ENCODE data around the gene SOX13. TPM values are rescaled to one million over a fixed set of nuclear protein-coding genes. Genes with fewer than 3 reads are reported as not detected.
A peak's percentile ranks its signal among the peaks of the same experiment; 100 is the strongest.

SOX13 gene
- total RNA-seq, 1 experiment from 2014 or later: 4.4 TPM

DNA sequence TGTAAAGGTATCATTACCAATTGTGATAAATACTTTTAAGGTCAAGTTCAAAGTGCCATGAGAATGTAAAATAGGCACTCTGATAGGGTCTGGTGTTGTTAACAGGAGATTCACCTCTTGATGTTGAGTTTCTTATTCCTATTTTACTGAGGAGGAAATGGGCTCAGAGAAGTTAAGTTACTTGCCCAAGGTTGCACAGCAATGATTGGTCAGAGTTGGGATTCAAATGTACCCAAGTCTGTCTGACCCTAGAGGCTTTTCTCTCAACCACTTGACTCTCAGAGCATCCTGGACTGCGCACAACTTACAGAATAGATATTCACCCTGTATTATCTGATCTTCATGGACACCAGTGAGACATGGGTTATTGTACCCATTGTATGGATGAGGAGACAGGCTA, 33.9 kb downstream of the SOX13 start:
- DNase-seq (ENCODE audit: low read depth): no peak

- DNase-seq (ENCODE audit: low read depth): no peak
These were observed 35.0 kb downstream of the SOX13 start for GRCh38 chr1:204107892-204108291.

GRCh38 chr1:204108312-204109141, 35.6 kb downstream of the SOX13 start:
- DNase-seq (ENCODE audit: low read depth): no peak

- DNase-seq (ENCODE audit: low read depth): no peak
These were observed 38.1 kb downstream of the SOX13 start for GRCh38 chr1:204110894-204111633.

- DNase-seq (ENCODE audit: low read depth): no peak
These were observed 40.2 kb downstream of the SOX13 start for GRCh38 chr1:204112876-204113730.

GRCh38 chr1:204113896-204114295, 41.0 kb downstream of the SOX13 start:
- no peak for DNase-seq (ENCODE audit: low read depth)

DNA sequence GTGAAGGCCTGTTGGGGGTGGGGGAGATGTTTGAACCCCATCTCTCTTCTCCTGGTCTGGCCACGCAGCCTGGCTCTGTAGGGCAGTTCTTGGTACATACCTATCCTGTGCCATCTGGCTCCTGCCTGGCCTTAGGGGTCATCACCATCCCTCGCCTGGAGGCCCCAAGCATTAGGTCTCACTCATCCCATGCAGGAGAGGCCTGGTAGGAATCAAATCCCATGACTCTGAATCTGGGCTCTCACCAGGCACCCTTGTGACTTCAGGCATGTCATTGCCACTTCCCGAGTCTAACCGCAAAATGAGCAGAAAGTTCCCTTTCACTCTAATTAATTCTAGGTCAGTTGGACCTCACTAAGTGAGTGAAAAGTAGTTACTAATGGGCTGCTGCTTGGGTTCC, 41.7 kb downstream of the SOX13 start:
- peak; percentile 65 for DNase-seq (ENCODE audit: low read depth)

DNA sequence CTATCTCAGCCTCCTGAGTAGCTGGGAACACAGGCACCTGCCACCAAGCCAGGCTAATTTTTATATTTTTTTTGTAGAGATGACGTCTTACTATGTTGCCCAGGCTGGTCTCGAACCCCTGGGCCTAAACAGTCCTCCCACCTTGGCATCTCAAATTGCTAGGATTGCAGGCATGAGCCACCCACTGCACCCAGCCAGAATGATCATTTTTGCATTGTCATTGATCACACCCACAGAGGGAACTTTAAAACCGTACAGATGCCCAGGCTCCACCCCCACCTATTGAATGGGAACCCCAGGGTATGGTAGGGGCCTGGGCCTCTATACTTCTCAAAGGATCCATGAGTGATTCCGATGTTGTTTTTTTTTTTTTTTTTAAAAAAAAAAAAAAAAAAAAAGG, 42.2 kb downstream of the SOX13 start:
- DNase-seq (ENCODE audit: low read depth): no peak

DNA sequence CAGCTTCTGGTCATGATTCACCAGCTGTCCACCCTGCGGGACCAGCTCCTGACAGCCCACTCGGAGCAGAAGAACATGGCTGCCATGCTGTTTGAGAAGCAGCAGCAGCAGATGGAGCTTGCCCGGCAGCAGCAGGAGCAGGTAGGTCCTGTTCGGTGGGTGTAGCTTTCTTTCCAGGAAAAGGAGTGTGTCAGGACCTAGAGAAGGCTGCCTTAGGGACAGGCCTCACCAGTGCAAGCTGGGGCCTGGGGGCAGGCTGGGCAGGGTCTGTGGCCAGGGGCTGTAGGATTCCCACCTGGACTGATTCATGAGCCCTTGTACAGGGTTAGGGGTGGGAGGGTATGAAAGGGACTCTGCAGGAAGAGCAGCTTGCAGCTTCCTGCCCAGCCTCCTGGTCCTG, 43.6 kb downstream of the SOX13 start:
- no peak for DNase-seq (ENCODE audit: low read depth)

DNA sequence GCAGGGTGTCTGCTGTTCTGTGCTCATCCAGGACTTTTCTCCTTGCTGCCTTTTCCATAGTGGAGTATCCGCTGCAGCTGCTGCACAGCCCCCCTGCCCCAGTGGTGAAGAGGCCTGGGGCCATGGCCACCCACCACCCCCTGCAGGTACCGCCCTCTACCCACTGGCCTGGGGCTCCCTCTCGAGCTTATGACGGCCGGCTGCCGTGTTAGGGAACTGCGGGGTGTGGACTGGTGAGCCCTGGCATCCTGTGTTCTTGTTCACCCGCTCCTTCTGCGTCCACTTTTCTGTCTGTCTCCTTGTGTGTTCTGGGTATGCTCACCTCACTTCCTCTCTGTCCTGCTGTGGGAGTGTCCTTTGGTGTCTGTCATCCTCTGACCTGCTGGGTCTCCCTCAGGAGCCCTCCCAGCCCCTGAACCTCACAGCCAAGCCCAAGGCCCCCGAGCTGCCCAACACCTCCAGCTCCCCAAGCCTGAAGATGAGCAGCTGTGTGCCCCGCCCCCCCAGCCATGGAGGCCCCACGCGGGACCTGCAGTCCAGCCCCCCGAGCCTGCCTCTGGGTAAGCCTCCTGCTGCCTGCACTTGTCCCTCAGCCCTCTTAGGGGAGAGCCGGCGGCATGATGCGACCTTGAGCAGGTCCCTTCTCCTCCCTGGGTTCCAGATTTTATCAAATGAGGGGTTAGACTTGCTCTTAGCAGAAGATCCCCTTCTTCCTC, 49.1 kb downstream of the SOX13 start:
- DNase-seq (ENCODE audit: low read depth): no peak

DNA sequence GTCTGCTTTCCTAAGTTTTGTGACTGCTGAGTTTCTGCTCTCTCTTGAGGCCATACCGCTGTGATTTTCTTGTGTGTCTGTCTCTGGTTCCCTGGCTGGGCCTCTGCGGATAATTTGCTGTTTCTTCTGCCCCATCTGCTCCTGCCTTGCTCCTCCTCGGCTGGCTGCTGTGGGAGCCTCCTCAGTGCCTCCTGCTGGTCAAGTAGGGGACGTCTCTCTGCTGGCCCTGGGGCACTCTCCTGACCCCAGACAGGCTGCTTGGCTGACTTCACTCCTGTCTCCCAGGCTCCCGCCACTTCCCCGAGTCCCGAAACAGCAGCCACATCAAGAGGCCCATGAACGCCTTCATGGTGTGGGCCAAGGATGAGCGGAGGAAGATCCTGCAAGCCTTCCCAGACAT, 50.5 kb downstream of the SOX13 start:
- DNase-seq (ENCODE audit: low read depth): no peak

DNA sequence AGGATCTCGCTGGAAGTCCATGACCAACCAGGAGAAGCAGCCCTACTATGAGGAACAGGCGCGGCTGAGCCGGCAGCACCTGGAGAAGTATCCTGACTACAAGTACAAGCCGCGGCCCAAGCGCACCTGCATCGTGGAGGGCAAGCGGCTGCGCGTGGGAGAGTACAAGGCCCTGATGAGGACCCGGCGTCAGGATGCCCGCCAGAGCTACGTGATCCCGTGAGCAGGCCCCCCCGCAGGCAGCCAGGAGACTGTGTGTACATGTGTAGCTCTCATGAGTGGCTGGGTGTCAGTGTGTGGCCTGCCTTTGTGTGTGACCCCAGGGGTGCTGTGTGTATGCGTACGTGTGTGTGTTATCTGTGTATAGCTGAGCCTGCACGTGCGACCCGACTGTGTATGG, 51.7 kb downstream of the SOX13 start:
- no peak for DNase-seq (ENCODE audit: low read depth)

DNA sequence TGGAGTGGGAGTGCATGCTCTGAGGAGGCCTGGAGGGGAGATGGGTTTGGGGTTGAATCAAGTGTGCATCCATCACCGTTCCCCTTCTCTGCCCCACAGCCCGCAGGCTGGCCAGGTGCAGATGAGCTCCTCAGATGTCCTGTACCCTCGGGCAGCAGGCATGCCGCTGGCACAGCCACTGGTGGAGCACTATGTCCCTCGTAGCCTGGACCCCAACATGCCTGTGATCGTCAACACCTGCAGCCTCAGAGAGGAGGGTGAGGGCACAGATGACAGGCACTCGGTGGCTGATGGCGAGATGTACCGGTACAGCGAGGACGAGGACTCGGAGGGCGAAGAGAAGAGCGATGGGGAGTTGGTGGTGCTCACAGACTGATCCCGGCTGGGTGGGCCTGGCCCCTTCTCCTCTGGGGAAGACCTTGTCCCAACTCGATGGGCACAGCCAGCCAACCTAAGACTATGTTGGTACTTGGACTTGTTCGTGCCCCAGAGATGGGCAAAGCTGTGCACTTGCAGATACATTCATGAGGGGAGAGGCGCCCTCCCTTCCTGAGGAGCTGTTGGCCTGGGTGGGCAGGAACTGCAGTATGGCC, 52.9 kb downstream of the SOX13 start:
- DNase-seq (ENCODE audit: low read depth): no peak

DNA sequence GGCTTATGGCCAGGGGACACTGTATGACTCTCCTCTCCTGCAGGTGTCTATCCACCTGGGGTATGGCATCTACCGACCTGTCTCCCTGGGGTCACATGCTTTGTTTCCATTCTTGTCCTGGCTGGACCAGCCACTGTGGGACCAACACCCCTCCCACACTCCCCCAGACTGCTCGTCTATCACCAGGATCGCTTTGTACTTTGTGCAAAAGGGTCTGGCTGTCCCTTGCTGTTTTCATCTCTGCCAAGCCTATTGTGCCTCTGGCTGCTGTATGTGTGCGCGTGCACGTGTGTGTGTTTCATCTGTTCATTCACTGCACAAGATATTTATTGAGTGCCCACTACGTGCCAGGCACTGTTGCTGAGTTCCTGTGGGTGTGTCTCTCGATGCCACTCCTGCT, 53.5 kb downstream of the SOX13 start:
- no peak for DNase-seq (ENCODE audit: low read depth)

GRCh38 chr1:204126956-204127355, 54.0 kb downstream of the SOX13 start:
- no peak for DNase-seq (ENCODE audit: low read depth)

GRCh38 chr1:204127597-204128242, 54.8 kb downstream of the SOX13 start:
- peak; percentile 70 for DNase-seq (ENCODE audit: low read depth)

DNA sequence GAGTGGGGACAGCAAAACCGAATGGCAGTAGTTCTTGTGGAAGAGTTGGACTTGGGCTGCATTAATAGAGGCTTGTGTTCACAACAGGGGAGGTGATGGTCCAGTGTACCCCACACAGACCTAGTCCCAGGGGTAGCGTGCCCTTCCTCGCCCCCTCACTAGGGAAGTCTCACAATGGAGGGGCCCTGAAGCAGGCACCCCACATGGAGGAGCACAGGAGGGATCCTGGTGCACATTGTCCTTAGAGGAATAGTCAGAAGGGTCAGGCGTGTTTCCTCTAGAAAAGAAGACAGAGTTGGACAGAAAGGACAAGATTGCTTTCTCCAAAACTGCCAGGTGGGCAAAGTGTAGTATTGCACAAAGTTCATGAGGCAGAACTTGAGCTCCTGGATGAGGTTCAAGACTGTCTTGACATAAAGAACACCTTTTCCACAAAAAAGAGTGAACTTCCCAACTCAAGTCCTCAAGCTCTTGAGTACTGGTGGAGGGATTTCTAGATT, 55.6 kb downstream of the SOX13 start:
- DNase-seq (ENCODE audit: low read depth): no peak

GRCh38 chr1:204128964-204129896, 56.3 kb downstream of the SOX13 start:
- peak; percentile 56 for DNase-seq (ENCODE audit: low read depth)

GRCh38 chr1:204130178-204130577, 57.3 kb downstream of the SOX13 start:
- DNase-seq (ENCODE audit: low read depth): peak; percentile 70

All from RPMI7951 (cell line).